ENCODE results near the gene JAZF1.
"Not testable (repeated sequence)": the region's sequence is repeated elsewhere in the genome, so short reads cannot be mapped to it uniquely, and the experiment has no call there.

JAZF1 gene

GRCh38 chr7:27856703-27857485 lies 323.7 kb downstream of the JAZF1 start:
- not testable (repeated sequence) for DNase-seq

GRCh38 chr7:27850531-27850930 lies 330.1 kb downstream of the JAZF1 start:
- DNase-seq, result no peak

- no peak for DNase-seq
These were observed 334.2 kb downstream of the JAZF1 start for GRCh38 chr7:27846388-27846787.

GRCh38 chr7:27843584-27844305 lies 336.9 kb downstream of the JAZF1 start:
- DNase-seq, result no peak

- DNase-seq, result no peak
These were observed 337.7 kb downstream of the JAZF1 start for GRCh38 chr7:27842851-27843250.

GRCh38 chr7:27842094-27842692 lies 338.4 kb downstream of the JAZF1 start:
- DNase-seq, result no peak

GRCh38 chr7:27840760-27841364 lies 339.7 kb downstream of the JAZF1 start:
- no peak for DNase-seq

- DNase-seq, result no peak
These were observed 340.3 kb downstream of the JAZF1 start for GRCh38 chr7:27840313-27840712.

- DNase-seq, result no peak
These were observed 341.5 kb downstream of the JAZF1 start for GRCh38 chr7:27839099-27839498.

GRCh38 chr7:27836536-27836935 lies 344.1 kb downstream of the JAZF1 start:
- no peak for DNase-seq

GRCh38 chr7:27835376-27835775 lies 345.2 kb downstream of the JAZF1 start:
- no peak for DNase-seq

- DNase-seq, result no peak
These were observed 346.2 kb downstream of the JAZF1 start for GRCh38 chr7:27834179-27834921.

GRCh38 chr7:27826357-27826756 lies 354.2 kb downstream of the JAZF1 start:
- DNase-seq, result no peak

- no peak for DNase-seq
These were observed 354.7 kb downstream of the JAZF1 start for GRCh38 chr7:27825891-27826290.

GRCh38 chr7:27822245-27822644 lies 358.4 kb downstream of the JAZF1 start:
- DNase-seq, result no peak

- no peak for DNase-seq
These were observed 367.9 kb downstream of the JAZF1 start for GRCh38 chr7:27812706-27813105.

GRCh38 chr7:27810186-27810585 lies 370.4 kb downstream of the JAZF1 start:
- no peak for DNase-seq

- DNase-seq, result no peak
These were observed 372.0 kb downstream of the JAZF1 start for GRCh38 chr7:27808626-27809025.

- DNase-seq, result no peak
These were observed 376.5 kb downstream of the JAZF1 start for GRCh38 chr7:27804139-27804538.

GRCh38 chr7:27802999-27803398 lies 377.6 kb downstream of the JAZF1 start:
- no peak for DNase-seq

GRCh38 chr7:27799212-27799611 lies 381.4 kb downstream of the JAZF1 start:
- DNase-seq, result no peak

- DNase-seq, result no peak
These were observed 384.6 kb downstream of the JAZF1 start for GRCh38 chr7:27795977-27796376.

- DNase-seq, result no peak
These were observed 386.8 kb downstream of the JAZF1 start for GRCh38 chr7:27793780-27794179.

All from GOT3 (cell line).